Sigmoid colon (tissue), 4 donors: Measurements from ENCODE around the gene SLC4A9.

ENCODE experiments used
- POLR2A ChIP-seq, 2 donors: fragments of 450-650 bp; IDR thresholded peaks; one replicate each; pipeline ENCODE4 v1.6.1; 2016; ENCODE audit warnings: antibody characterized with exemption in 2 of 2, mild to moderate bottlenecking in 2 of 2, moderate library complexity in 2 of 2
- POLR2AphosphoS5 ChIP-seq, 4 donors: sonication (generic); formaldehyde crosslinking; IDR thresholded peaks; one replicate each; pipeline ENCODE4 v1.6.1; 2017; ENCODE audit warnings: antibody characterized with exemption in 4 of 4

DNA sequence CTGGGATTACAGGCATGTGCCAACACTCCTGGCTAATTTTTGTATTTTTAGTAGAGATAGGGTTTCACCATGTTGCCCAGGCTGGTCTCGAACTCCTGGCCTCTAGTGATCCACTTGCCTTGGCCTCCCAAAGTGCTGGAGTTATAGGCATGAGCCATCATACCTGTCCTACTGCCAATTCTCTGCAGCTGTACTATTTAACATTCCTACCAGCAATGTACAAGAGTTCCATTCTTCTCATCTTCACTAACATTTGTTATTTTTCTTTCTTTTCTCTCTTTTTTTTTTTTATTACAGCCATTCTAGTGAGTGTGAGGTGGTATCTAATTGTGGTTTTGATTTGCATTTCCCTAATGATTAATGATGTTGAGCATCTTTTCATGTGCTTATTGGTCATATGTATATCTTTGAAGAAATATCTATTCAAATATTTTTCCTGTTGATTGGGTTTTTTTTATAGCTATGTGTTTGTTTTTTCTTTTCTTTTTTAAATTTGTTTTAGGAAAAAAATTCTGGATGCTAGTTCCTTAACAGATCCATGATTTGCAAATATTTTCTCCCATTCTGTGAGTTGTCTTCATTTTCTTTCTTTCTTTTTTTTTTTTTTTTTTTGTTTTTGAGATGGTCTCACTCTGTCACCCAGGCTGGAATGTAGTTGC, 59.0 kb downstream of the SLC4A9 start:
- TF ChIP-seq POLR2AphosphoS5 (IDR thresholded peaks at IDR 0.05) (no peak), POLR2A (IDR thresholded peaks at IDR 0.05) (no peak)
